ENCODE measurements around the gene TRMT11.

Gene TRMT11

DNA sequence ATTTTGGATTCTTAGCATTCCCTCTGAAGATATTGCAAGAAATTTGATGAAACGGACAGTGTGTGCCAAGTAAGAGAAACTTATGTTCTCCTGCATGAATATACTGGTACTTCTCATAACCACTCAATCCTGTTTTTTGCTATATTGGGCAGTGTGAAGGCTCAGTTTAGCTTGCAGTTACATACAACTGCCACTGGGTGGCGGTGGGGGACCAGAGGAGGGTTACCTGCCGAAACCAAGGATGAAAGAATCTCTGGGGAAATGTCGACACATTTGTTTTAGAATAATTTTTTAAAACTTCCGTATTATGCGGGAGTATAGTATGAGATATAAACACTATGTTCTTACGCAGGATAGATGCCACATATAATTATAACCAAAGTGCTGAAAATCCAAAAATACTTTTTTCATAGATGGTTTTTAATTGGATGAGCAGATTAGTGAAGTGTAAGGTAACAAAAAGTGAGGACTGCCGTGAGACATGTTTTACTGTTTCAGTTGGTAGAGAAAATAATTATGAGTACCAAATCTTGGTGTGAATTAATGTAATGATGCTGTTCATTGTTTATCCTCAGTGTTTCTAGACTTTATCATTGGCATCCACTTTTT lies 9.7 kb downstream of the TRMT11 start:
- POLR2A ChIA-PET (ENCODE audit: low non-redundant PET) = interaction anchor here (1.6 kb wide), 1 partner anchor 10 kb away, joined by 5 read pairs; the partner anchor contains the start of gene TRMT11
- DNase-seq (ENCODE audit: low spot score) = peak; percentile 78
- CTCF ChIA-PET = interaction anchor here (0.6 to 2.7 kb wide), 10 partner anchors 8 to 1262 kb away, joined by 3 to 11 read pairs (median 4); no protein-coding TSS in a partner anchor
- H3K27ac ChIP-seq = no peak overlapping the region
- TF ChIP-seq, protein P1, sequence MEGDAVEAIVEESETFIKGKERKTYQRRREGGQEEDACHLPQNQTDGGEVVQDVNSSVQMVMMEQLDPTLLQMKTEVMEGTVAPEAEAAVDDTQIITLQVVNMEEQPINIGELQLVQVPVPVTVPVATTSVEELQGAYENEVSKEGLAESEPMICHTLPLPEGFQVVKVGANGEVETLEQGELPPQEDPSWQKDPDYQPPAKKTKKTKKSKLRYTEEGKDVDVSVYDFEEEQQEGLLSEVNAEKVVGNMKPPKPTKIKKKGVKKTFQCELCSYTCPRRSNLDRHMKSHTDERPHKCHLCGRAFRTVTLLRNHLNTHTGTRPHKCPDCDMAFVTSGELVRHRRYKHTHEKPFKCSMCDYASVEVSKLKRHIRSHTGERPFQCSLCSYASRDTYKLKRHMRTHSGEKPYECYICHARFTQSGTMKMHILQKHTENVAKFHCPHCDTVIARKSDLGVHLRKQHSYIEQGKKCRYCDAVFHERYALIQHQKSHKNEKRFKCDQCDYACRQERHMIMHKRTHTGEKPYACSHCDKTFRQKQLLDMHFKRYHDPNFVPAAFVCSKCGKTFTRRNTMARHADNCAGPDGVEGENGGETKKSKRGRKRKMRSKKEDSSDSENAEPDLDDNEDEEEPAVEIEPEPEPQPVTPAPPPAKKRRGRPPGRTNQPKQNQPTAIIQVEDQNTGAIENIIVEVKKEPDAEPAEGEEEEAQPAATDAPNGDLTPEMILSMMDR (conservative IDR thresholded peaks at IDR 0.05; ENCODE audit: low read depth) = peak; percentile 98

DNA sequence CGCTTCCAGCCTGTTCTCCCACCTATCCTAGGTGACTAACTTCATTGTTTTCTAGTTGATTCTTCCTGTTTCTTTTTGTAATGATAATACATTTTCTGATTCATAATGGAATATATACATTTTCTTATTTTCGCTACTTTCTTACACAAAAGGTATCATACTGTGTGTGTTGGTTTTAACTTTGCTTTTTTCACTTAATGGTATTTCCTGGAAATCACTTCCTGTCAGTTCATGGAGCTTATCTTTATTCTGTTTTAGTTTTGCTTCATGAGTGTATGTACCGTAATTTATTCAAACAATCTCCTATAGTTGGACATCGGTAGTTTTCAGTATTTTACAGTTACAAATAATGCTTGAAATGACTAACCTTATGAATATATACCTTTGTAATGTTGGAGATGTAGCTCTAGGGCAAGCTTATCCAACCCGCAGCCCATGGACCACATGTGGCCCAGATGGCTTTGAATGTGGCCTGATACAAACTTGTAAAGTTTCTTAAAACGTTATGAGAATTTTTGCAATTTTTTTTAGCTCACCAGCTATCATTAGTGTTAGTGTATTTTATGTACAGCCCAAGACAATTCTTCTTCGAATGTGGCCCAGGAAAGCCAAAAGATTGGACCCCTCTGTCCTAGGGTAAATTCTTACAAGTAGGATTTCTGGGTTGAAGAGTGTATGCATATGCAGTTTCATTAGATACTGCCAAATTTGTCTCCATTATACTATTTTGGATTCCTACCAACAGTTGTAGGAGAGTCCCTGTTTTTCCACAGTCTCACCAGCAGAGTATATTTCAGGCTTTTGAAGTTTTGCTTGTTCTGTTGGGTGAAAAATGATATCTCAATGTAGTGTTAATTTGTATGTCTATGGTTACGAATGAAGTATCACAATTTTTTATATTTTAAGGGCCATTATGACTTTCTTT lies 16.7 kb downstream of the TRMT11 start:
- CTCF ChIA-PET = interaction anchor here (0.6 to 0.9 kb wide), 4 partner anchors 7 to 1252 kb away, joined by 3 to 5 read pairs (median 4); no protein-coding TSS in a partner anchor
- POLR2A ChIA-PET (ENCODE audit: low non-redundant PET) = no interaction called here
- TF ChIP-seq, protein P1 (conservative IDR thresholded peaks at IDR 0.05; ENCODE audit: low read depth) = no peak
- H3K27ac ChIP-seq = no peak overlapping the region
- DNase-seq (ENCODE audit: low spot score) = no peak

DNA sequence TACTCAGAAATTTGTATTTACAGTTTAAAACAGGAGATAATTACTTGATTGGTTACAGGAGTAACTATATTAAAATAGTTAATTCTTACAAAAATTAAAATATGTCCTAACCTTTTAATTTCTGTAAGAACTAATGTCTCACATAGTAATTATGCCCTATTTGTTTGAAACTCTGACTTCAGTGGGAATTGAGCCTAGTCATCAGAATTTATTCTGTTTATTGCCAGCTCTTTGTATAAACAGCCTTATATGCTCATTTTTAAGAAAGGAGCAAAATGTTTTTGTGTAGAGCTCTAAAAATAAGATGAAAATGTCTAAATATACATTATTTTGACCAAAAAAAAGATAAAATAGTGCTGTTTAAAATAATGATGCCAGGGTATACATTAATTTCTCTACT lies 21.5 kb downstream of the TRMT11 start:
- TF ChIP-seq, protein P1 (conservative IDR thresholded peaks at IDR 0.05; ENCODE audit: low read depth) = no peak
- POLR2A ChIA-PET (ENCODE audit: low non-redundant PET) = no interaction called here
- no peak for DNase-seq (ENCODE audit: low spot score)
- H3K27ac ChIP-seq = no peak overlapping the region
- CTCF ChIA-PET = interaction anchor here (0.7 kb wide), 1 partner anchor 607 kb away, joined by 3 read pairs; no protein-coding TSS in a partner anchor

DNA sequence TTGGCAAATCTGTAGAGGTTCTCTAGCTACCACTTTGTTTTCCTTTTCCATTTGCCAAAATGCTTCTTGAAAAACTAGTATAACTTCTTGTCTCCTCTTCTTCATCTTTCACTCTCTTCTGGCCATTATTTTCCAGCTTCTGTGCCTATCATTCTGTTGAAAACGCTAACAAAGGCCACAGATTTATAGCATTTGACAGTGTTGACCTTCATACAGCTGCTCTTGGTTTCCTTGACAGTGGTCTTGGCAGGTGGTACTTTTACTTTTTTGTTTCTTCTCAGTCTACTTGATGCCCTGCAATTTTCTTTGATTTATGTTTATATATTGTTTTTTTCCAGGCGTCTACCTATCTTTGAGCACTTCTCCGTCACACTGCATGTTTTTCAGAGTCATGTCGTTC lies 23.7 kb downstream of the TRMT11 start:
- CTCF ChIA-PET = no interaction called here
- TF ChIP-seq, protein P1 (conservative IDR thresholded peaks at IDR 0.05; ENCODE audit: low read depth) = no peak
- POLR2A ChIA-PET (ENCODE audit: low non-redundant PET) = no interaction called here
- no peak for DNase-seq (ENCODE audit: low spot score)
- no peak overlapping the region for H3K27ac ChIP-seq

DNA sequence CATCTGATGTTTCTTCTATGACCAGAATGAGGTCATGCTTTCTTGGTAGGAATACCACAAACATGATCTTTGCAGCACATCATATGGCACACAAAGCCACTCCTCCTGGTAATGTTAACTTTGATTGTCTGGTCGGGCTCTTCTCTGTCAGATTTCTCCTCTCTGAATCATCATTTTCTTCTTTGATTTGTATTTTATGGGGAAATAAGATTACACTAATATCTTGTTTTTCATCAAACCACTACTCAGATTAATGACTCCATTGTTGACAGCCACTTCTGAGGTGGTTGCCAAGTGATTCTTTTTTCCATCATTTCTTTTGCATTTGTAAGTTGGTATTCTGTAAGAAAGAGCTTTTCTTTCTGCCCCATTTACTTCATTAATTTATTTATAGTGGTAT lies 29.5 kb downstream of the TRMT11 start:
- H3K27ac ChIP-seq = no peak overlapping the region
- TF ChIP-seq, protein P1 (conservative IDR thresholded peaks at IDR 0.05; ENCODE audit: low read depth) = no peak
- ChIA-PET CTCF (no interaction called here), POLR2A (ENCODE audit: low non-redundant PET) (no interaction called here)
- no peak for DNase-seq (ENCODE audit: low spot score)

DNA sequence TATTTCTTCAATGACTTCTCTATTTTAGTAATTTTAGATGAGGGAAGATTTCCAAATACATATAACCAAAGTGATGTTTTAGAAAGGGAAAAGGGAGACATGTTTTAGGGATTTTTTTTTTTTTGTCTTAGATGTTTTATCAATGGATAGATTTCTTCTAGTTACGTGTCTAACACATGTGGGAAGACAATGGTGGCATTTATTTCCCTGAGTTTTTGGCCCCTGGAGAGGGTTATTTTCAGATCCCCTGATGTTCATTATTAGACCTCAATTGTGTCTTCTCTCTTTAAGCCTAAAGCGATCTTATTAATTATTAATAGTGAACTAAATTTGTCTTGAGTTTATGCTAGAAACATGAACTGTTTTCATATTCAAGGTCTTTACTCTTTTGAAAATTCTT lies 30.3 kb downstream of the TRMT11 start:
- TF ChIP-seq, protein P1 (conservative IDR thresholded peaks at IDR 0.05; ENCODE audit: low read depth) = no peak
- POLR2A ChIA-PET (ENCODE audit: low non-redundant PET) = no interaction called here
- no peak for DNase-seq (ENCODE audit: low spot score)
- CTCF ChIA-PET = no interaction called here
- H3K27ac ChIP-seq = no peak overlapping the region

Measured in RWPE1 (cell line).